Germinal center (tissue), 1 donor: ENCODE measurements around the gene ZNF536.

Experiments used
- DNase-seq: peaks from one replicate; pipeline ENCODE4 v3.0.0; 2012; ENCODE audit warnings: mixed read lengths, low spot score

The ZNF536 gene

GRCh38 chr19:30364866-30365800, 7.1 kb upstream of the ZNF536 start:
- DNase-seq = no peak

GRCh38 chr19:30366282-30366681, 5.9 kb upstream of the ZNF536 start:
- no peak for DNase-seq

- DNase-seq = no peak
Measured at GRCh38 chr19:30367006-30367405, 5.2 kb upstream of the ZNF536 start.

GRCh38 chr19:30367421-30367820, 4.8 kb upstream of the ZNF536 start:
- no peak for DNase-seq

- no peak for DNase-seq
Measured at GRCh38 chr19:30369833-30370232, 2.4 kb upstream of the ZNF536 start.

- no peak for DNase-seq
Measured at GRCh38 chr19:30371161-30371836, 885 bp upstream of the ZNF536 start.

GRCh38 chr19:30373593-30373992, 1.4 kb downstream of the ZNF536 start:
- DNase-seq = no peak

- no peak for DNase-seq
Measured at GRCh38 chr19:30374539-30374864, 2.3 kb downstream of the ZNF536 start.

- no peak for DNase-seq
Measured at GRCh38 chr19:30374865-30375552, 2.8 kb downstream of the ZNF536 start.

- DNase-seq = no peak
Measured at GRCh38 chr19:30375553-30376031, 3.4 kb downstream of the ZNF536 start.

- DNase-seq = no peak
Measured at GRCh38 chr19:30376272-30376671, 4.1 kb downstream of the ZNF536 start.

GRCh38 chr19:30376826-30377425, 4.7 kb downstream of the ZNF536 start:
- DNase-seq = no peak

GRCh38 chr19:30378701-30379100, 6.5 kb downstream of the ZNF536 start:
- no peak for DNase-seq

- no peak for DNase-seq
Measured at GRCh38 chr19:30379841-30380610, 7.8 kb downstream of the ZNF536 start.

GRCh38 chr19:30381366-30381765, 9.2 kb downstream of the ZNF536 start:
- no peak for DNase-seq

GRCh38 chr19:30385174-30385573, 13.0 kb downstream of the ZNF536 start:
- DNase-seq = no peak

- no peak for DNase-seq
Measured at GRCh38 chr19:30385666-30386065, 13.5 kb downstream of the ZNF536 start.

GRCh38 chr19:30386551-30387143, 14.5 kb downstream of the ZNF536 start:
- DNase-seq = no peak

- DNase-seq = no peak
Measured at GRCh38 chr19:30387311-30388115, 15.3 kb downstream of the ZNF536 start.

- DNase-seq = no peak
Measured at GRCh38 chr19:30388327-30388726, 16.1 kb downstream of the ZNF536 start.
